ENCODE measurements around the gene ATG9B.
"Not testable (repeated sequence)": the region's sequence is repeated elsewhere in the genome, so short reads cannot be mapped to it uniquely, and the experiment has no call there.

The ATG9B gene

DNA sequence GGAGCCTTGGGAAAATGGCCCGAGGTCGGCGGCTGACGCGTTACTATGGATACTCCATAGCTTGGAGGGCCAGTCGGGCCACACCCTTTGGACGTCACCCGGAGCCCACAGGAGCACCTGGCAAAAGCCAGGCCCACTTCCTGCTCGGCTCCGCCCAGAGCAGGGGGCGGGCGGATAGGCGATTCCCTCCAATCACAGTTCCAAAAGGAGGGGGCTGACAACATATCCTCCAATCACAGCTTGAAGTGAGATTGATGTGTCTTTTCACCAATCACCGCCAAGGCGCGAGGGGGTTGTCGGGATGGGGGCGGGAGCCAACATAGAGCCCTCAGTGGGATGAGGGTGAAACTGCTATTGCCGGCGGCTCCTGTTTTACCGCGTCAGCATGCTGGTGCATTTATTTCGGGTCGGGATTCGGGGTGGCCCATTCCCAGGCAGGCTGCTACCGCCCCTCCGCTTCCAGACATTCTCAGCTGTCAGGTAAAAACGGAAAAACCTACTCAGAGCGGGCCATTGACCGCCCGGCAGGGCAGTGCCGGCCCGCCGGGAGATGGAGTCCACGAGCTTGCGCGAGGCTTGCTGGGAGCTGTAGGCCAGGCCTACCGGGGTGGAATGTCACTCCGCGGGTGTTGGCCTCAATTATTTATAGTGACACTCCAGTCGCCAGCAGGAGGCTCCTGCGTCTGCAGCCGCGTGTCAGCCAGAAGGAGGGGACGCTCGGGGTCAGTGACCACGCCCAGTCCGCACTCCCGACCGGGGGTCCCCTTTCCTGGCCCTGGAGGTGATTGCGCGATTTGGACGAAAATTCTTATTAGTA, 4.0 kb upstream of the ATG9B start, which contains the start of gene ABCB8:
Gene ABCB8, plus strand, starts transcription at position 320 of the 817 bp plus-strand sequence. Its CDS starts 66 bp downstream, at position 386.
- Histone ChIP-seq H3K79me2 (ENCODE audit: insufficient read depth, low read length) (peaks cover 6% of the 10 kb centered on the region; the same call in 1 of the 2 replicates), H2AFZ (ENCODE audit: low read length) (peak within 1 kb of the TSS; percentile 94), H3K4me3 (ENCODE audit: low read length, poor library complexity, severe bottlenecking) (peak within 1 kb of the TSS; percentile 82), H3K9me2 (replicated peaks; ENCODE audit: low read depth, low read length) (no peaks in the 10 kb centered on the region), H3K4me1 (ENCODE audit: insufficient read depth, low read length, poor library complexity, severe bottlenecking) (peaks cover 9% of the 10 kb centered on the region), H3K27me3 (ENCODE audit: insufficient read depth, low read length, poor library complexity, severe bottlenecking) (no peaks in the 10 kb centered on the region), H3F3A (ENCODE audit: low read depth) (no peaks in the 10 kb centered on the region), H3K36me3 (ENCODE audit: insufficient read depth, low read length) (no peaks in the 10 kb centered on the region), H3K4me2 (ENCODE audit: low read depth, low read length, poor library complexity, severe bottlenecking) (peak within 1 kb of the TSS; percentile 98), H4K20me1 (ENCODE audit: insufficient read depth, low read length, poor library complexity, severe bottlenecking) (no peaks in the 10 kb centered on the region), H3K9me3 (ENCODE audit: insufficient read depth, low read depth, low read length) (no peaks in the 10 kb centered on the region), H3K9ac (ENCODE audit: low read depth, low read length, poor library complexity, severe bottlenecking) (peak within 1 kb of the TSS; percentile 85)
- TF ChIP-seq EZH2phosphoT487 (IDR thresholded peaks at IDR 0.05; ENCODE audit: borderline replicate concordance): no peak
- TF ChIP-seq, protein P1, sequence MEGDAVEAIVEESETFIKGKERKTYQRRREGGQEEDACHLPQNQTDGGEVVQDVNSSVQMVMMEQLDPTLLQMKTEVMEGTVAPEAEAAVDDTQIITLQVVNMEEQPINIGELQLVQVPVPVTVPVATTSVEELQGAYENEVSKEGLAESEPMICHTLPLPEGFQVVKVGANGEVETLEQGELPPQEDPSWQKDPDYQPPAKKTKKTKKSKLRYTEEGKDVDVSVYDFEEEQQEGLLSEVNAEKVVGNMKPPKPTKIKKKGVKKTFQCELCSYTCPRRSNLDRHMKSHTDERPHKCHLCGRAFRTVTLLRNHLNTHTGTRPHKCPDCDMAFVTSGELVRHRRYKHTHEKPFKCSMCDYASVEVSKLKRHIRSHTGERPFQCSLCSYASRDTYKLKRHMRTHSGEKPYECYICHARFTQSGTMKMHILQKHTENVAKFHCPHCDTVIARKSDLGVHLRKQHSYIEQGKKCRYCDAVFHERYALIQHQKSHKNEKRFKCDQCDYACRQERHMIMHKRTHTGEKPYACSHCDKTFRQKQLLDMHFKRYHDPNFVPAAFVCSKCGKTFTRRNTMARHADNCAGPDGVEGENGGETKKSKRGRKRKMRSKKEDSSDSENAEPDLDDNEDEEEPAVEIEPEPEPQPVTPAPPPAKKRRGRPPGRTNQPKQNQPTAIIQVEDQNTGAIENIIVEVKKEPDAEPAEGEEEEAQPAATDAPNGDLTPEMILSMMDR (conservative IDR thresholded peaks at IDR 0.05; ENCODE audit: low read length): peak; percentile 60

DNA sequence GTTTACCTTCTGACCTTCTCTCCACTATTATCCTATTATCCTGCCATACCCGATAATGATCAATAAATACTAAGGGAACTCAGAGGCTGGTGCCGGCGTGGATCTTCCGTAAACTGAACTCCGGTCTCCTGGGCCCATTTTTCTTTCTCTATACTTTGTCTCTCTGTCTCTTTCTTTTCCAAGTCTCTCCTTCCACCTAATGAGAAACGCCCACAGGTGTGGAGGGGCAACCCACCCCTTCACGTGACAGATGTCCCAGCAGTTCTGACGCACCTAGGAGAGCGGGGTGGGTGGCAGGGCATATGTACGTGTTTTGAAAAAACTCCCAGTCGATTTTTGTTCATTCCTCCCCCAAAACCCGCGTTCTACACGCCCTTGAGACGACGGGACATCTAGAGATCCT, 3.4 kb upstream of the ATG9B start:
- not testable (repeated sequence) for H3F3A ChIP-seq (ENCODE audit: low read depth); H3K36me3 ChIP-seq (ENCODE audit: insufficient read depth, low read length); H3K4me1 ChIP-seq (ENCODE audit: insufficient read depth, low read length, poor library complexity, severe bottlenecking); H3K9ac ChIP-seq (ENCODE audit: low read depth, low read length, poor library complexity, severe bottlenecking); H3K9me2 ChIP-seq (replicated peaks; ENCODE audit: low read depth, low read length); H4K20me1 ChIP-seq (ENCODE audit: insufficient read depth, low read length, poor library complexity, severe bottlenecking); H3K9me3 ChIP-seq (ENCODE audit: insufficient read depth, low read depth, low read length); H3K27me3 ChIP-seq (ENCODE audit: insufficient read depth, low read length, poor library complexity, severe bottlenecking); H3K79me2 ChIP-seq (ENCODE audit: insufficient read depth, low read length)
- H3K4me3 ChIP-seq (ENCODE audit: low read length, poor library complexity, severe bottlenecking): peak overlapping the region; percentile 82
- peak overlapping the region; percentile 71 for H3K4me2 ChIP-seq (ENCODE audit: low read depth, low read length, poor library complexity, severe bottlenecking)
- peak overlapping the region; percentile 80 for H2AFZ ChIP-seq (ENCODE audit: low read length)

DNA sequence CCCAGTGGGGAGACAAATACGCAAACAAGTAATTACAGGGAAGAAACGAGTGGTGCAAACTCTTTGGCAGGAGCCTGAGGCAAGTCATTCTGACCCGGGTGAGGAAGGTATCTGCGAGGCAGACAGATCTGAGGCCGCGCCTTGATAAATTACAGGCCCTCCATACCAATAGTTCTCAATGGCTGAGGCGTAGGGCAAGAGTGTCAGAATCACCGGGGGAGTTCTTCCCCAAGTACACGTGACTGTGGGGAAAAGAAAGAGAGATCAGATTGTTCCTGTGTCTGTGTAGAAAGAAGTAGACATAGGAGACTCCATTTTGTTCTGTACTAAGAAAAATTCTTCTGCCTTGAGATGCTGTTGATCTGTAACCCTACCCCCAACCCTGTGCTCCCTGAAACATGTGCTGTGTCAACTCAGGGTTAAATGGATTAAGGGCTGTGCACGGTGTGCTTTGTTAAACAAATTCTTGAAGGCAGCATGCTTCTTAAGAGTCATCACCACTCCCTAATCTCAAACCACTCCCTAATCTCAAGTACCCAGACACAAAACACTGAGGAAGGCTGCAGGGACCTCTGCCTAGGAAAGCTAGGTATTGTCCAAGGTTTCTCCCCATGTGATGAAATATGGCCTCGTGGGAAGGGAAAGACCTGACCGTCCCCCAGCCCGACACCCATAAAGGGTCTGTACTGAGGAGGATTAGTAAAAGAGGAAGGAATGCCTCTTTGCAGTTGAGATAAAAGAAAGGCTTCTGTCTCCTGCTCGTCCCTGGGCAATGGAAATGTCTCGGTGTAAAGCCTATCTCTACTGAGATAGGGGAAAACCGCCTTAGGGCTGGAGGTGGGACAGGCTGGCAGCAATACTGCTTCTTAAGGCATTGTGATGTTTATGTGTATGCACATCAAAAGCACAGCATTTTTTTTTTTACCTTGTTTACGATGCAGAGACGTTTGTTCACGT, 2.8 kb upstream of the ATG9B start:
- not testable (repeated sequence) for H3K79me2 ChIP-seq (ENCODE audit: insufficient read depth, low read length); H3K9me2 ChIP-seq (replicated peaks; ENCODE audit: low read depth, low read length); H4K20me1 ChIP-seq (ENCODE audit: insufficient read depth, low read length, poor library complexity, severe bottlenecking); H3F3A ChIP-seq (ENCODE audit: low read depth); H3K4me1 ChIP-seq (ENCODE audit: insufficient read depth, low read length, poor library complexity, severe bottlenecking); H3K27me3 ChIP-seq (ENCODE audit: insufficient read depth, low read length, poor library complexity, severe bottlenecking); H3K9ac ChIP-seq (ENCODE audit: low read depth, low read length, poor library complexity, severe bottlenecking); H3K36me3 ChIP-seq (ENCODE audit: insufficient read depth, low read length); H3K9me3 ChIP-seq (ENCODE audit: insufficient read depth, low read depth, low read length)
- peak overlapping the region; percentile 71 for H3K4me2 ChIP-seq (ENCODE audit: low read depth, low read length, poor library complexity, severe bottlenecking)
- H2AFZ ChIP-seq (ENCODE audit: low read length): peak overlapping the region; percentile 80; the same call in 1 of the 2 replicates
- H3K4me3 ChIP-seq (ENCODE audit: low read length, poor library complexity, severe bottlenecking): peak overlapping the region; percentile 82
